Measurements from ENCODE around the gene NOTCH3.

- no peak for TF ChIP-seq FOXP1 (CRISPR knock-in tag; IDR thresholded peaks at IDR 0.05; ENCODE audit: borderline replicate concordance)
- TF ChIP-seq CTCF (IDR thresholded peaks at IDR 0.05): no peak
- TF ChIP-seq KAT7 (CRISPR knock-in tag; IDR thresholded peaks at IDR 0.05; ENCODE audit: borderline replicate concordance): no peak
These were observed 19.4 kb downstream of the NOTCH3 start for GRCh38 chr19:15181394-15181793.

Data from WTC11 (cell line).